ENCODE data around the gene CLN6. TPM values are rescaled to one million over a fixed set of nuclear protein-coding genes. Genes with fewer than 3 reads are reported as not detected.

The CLN6 gene
- total and polyA plus RNA-seq, 10 donors: 9.8 to 38.6 (median 27.1) TPM

GRCh38 chr15:68261241-68261640, 31.7 kb upstream of the CLN6 start:
- Histone ChIP-seq H3K27me3 (replicated peaks in 1 of 7) (peaks cover 0 to 31% (median 8%) of the 10 kb centered on the region in 7 donors), H3K36me3 (no peaks in the 10 kb centered on the region), H3K4me1 (peaks cover 0 to 14% (median 12%) of the 10 kb centered on the region in 6 donors), H3K27ac (no peak overlapping the region), H3K4me3 (no peak overlapping the region), H3K9me3 (no peaks in the 10 kb centered on the region)
- DNase-seq: no peak
- intact Hi-C loops (cut with DNase I; ENCODE audit: low total_unique reads): no loop called here
- WGBS, 5 donors: 91 to 99% (median 94%) methylated on average over 3 of the region's 3 CpGs
- TF ChIP-seq, protein P1, sequence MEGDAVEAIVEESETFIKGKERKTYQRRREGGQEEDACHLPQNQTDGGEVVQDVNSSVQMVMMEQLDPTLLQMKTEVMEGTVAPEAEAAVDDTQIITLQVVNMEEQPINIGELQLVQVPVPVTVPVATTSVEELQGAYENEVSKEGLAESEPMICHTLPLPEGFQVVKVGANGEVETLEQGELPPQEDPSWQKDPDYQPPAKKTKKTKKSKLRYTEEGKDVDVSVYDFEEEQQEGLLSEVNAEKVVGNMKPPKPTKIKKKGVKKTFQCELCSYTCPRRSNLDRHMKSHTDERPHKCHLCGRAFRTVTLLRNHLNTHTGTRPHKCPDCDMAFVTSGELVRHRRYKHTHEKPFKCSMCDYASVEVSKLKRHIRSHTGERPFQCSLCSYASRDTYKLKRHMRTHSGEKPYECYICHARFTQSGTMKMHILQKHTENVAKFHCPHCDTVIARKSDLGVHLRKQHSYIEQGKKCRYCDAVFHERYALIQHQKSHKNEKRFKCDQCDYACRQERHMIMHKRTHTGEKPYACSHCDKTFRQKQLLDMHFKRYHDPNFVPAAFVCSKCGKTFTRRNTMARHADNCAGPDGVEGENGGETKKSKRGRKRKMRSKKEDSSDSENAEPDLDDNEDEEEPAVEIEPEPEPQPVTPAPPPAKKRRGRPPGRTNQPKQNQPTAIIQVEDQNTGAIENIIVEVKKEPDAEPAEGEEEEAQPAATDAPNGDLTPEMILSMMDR (IDR thresholded peaks at IDR 0.05 in 8 of 11, conservative IDR thresholded peaks at IDR 0.05 in 3 of 11): no peak
- no peak for TF ChIP-seq POLR2AphosphoS5 (IDR thresholded peaks at IDR 0.05)
- TF ChIP-seq POLR2A (IDR thresholded peaks at IDR 0.05): no peak

DNA sequence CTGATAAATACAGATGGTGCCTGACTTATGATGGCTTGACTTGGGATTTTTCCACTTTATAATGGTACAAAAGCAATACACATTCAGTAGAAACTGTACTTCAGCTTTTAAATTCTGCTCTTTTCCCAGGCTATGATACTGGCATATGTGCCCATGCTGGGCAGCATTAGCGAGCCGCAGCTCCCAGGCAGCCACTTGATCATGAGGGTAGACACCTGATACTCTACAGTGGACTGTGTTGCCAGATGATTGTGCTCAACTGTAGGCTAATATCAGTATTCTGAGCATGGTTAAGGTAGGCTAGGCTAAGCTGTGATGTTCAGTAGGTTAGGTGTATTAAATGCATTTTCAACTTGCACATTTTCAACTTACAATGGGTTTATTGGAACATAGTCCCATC, 30.4 kb upstream of the CLN6 start:
- TF ChIP-seq POLR2A (IDR thresholded peaks at IDR 0.05): no peak
- no peak for TF ChIP-seq POLR2AphosphoS5 (IDR thresholded peaks at IDR 0.05)
- TF ChIP-seq, protein P1 (IDR thresholded peaks at IDR 0.05 in 8 of 11, conservative IDR thresholded peaks at IDR 0.05 in 3 of 11): no peak
- Histone ChIP-seq H3K36me3 (no peaks in the 10 kb centered on the region), H3K4me3 (no peak overlapping the region), H3K27me3 (replicated peaks in 1 of 7) (peaks cover 0 to 27% (median 6%) of the 10 kb centered on the region in 7 donors), H3K9me3 (no peaks in the 10 kb centered on the region), H3K27ac (no peak overlapping the region), H3K4me1 (peaks cover 0 to 22% (median 12%) of the 10 kb centered on the region in 6 donors)
- intact Hi-C loops (cut with DNase I; ENCODE audit: low total_unique reads): loop anchor here (10.0 kb wide), 1 partner anchor 45 kb away; no protein-coding TSS in a partner anchor
- 86 to 95% (median 94%) methylated on average over 2 of the region's 2 CpGs for WGBS, 5 donors
- no peak for DNase-seq

DNA sequence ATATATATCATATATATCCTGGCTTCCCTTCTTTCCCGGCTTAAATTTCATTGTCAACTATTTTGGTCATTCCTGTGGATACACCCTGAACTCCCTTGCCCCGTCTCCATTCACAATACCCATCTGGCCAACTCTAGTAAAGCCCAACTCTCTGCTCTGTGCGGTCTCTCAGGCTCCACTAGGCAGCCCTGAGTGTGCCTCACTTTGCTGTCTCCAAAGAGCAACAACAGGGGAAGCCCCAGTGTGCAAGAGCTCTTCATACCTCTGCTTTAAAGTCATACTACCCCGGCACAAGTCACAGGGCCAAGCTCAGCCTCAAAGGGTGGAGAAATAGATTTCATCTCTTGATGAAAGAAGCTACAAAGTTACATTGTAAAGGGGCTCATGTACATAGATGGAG, 29.2 kb upstream of the CLN6 start:
- WGBS, 5 donors: 77 to 84% (median 80%) methylated on average over 4 of the region's 4 CpGs
- no peak for DNase-seq
- peak overlapping the region in 1 of 8 donors; percentile 17 for H3K27ac ChIP-seq

More for the DNA sequence above, 29.2 kb upstream of the CLN6 start:
- intact Hi-C loops (cut with DNase I; ENCODE audit: low total_unique reads): loop anchor here (10.0 kb wide), 1 partner anchor 46 kb away; no protein-coding TSS in a partner anchor
- Histone ChIP-seq H3K36me3 (no peaks in the 10 kb centered on the region), H3K27me3 (replicated peaks in 1 of 7) (peaks cover 0 to 27% (median 6%) of the 10 kb centered on the region in 7 donors), H3K4me1 (peaks cover 0 to 22% (median 12%) of the 10 kb centered on the region in 6 donors), H3K4me3 (no peak overlapping the region), H3K9me3 (no peaks in the 10 kb centered on the region)
- no peak for TF ChIP-seq POLR2AphosphoS5 (IDR thresholded peaks at IDR 0.05)
- no peak for TF ChIP-seq POLR2A (IDR thresholded peaks at IDR 0.05)
- TF ChIP-seq, protein P1 (IDR thresholded peaks at IDR 0.05 in 8 of 11, conservative IDR thresholded peaks at IDR 0.05 in 3 of 11): no peak

Data from spleen (tissue), 11 donors.